ENCODE data around the gene POU5F1. TPM values are rescaled to one million over a fixed set of nuclear protein-coding genes. Genes with fewer than 3 reads are reported as not detected.

POU5F1 gene
- total RNA-seq, 1 donor from 2014 or later = not detected

GRCh38 chr6:31140643-31141042, 29.8 kb downstream of the POU5F1 start:
- TF ChIP-seq, protein P1, sequence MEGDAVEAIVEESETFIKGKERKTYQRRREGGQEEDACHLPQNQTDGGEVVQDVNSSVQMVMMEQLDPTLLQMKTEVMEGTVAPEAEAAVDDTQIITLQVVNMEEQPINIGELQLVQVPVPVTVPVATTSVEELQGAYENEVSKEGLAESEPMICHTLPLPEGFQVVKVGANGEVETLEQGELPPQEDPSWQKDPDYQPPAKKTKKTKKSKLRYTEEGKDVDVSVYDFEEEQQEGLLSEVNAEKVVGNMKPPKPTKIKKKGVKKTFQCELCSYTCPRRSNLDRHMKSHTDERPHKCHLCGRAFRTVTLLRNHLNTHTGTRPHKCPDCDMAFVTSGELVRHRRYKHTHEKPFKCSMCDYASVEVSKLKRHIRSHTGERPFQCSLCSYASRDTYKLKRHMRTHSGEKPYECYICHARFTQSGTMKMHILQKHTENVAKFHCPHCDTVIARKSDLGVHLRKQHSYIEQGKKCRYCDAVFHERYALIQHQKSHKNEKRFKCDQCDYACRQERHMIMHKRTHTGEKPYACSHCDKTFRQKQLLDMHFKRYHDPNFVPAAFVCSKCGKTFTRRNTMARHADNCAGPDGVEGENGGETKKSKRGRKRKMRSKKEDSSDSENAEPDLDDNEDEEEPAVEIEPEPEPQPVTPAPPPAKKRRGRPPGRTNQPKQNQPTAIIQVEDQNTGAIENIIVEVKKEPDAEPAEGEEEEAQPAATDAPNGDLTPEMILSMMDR (conservative IDR thresholded peaks at IDR 0.05) = no peak
- no peak for DNase-seq (ENCODE audit: low read depth, low spot score)
- H3K27me3 Mint-ChIP-seq (ENCODE audit: low read depth) = no peaks in the 10 kb centered on the region
- no peak overlapping the region for H3K27ac Mint-ChIP-seq (ENCODE audit: unreplicated experiment)
- peaks cover 4% of the 10 kb centered on the region for H3K9me3 Mint-ChIP-seq
- no peaks in the 10 kb centered on the region for H3K36me3 Mint-ChIP-seq (ENCODE audit: low read depth)
- H3K4me3 Mint-ChIP-seq = no peak overlapping the region
- peaks cover 25% of the 10 kb centered on the region for H3K4me1 Mint-ChIP-seq

GRCh38 chr6:31139599-31139998, 30.9 kb downstream of the POU5F1 start:
- H3K36me3 Mint-ChIP-seq (ENCODE audit: low read depth) = no peaks in the 10 kb centered on the region
- no peaks in the 10 kb centered on the region for H3K27me3 Mint-ChIP-seq (ENCODE audit: low read depth)
- H3K4me1 Mint-ChIP-seq = peaks cover 25% of the 10 kb centered on the region
- H3K9me3 Mint-ChIP-seq = peaks cover 4% of the 10 kb centered on the region
- TF ChIP-seq, protein P1 (conservative IDR thresholded peaks at IDR 0.05) = no peak
- no peak for DNase-seq (ENCODE audit: low read depth, low spot score)
- no peak overlapping the region for H3K4me3 Mint-ChIP-seq
- H3K27ac Mint-ChIP-seq (ENCODE audit: unreplicated experiment) = peak overlapping the region; percentile 82

DNA sequence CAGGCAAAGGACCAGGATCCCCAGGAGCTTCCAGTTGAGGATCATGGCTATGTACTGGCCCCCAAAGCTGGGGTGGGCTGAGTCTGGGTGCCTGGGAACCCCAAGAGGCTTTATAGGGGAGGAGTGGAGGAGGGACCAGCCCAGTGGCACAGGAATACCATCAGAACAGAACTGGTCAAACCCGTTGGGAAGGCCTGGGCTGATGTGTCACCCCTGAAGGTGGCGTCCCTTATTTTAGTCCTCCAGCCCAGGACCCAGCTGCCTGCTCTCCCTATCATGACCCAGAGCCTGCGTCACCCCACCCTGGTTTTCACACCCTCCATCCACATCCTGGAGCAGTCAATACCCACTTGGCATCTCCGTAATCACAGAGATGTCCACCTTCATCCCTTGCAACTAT, 31.5 kb downstream of the POU5F1 start, which contains the start of gene PSORS1C2:
Gene PSORS1C2 (minus strand): TSS at position 85 of the 400 bp plus-strand sequence. CDS start 40 bp downstream, at position 45.
- Mint-ChIP-seq H3K9me3 (peaks cover 4% of the 10 kb centered on the region), H3K4me1 (peaks cover 25% of the 10 kb centered on the region), H3K27me3 (ENCODE audit: low read depth) (no peaks in the 10 kb centered on the region), H3K4me3 (no peak within 1 kb of the TSS), H3K27ac (ENCODE audit: unreplicated experiment) (peak within 1 kb of the TSS; percentile 82), H3K36me3 (ENCODE audit: low read depth) (no peaks in the 10 kb centered on the region)
- TF ChIP-seq, protein P1 (conservative IDR thresholded peaks at IDR 0.05) = no peak
- DNase-seq (ENCODE audit: low read depth, low spot score) = no peak

DNA sequence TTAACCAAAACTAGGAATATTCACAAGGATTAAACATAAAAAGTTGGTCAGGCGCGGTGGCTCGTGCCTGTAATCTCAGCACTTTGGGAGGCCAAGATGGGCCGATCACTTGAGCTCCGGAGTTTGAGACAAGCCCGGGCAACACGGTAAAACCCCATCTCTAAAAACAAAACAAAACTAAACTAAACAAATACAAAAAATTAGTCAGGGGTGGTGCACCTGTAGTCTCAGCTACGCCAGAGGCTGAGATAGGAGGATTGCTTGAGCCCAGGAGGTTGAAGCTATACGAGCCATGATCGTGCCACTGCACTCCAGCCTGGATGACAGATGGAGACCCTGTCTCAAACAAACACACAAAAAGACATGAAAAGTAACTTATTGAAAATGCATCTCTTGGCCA, 34.8 kb downstream of the POU5F1 start:
- Mint-ChIP-seq H3K4me3 (no peak overlapping the region), H3K27ac (ENCODE audit: unreplicated experiment) (peak overlapping the region; percentile 19), H3K27me3 (ENCODE audit: low read depth) (no peaks in the 10 kb centered on the region), H3K36me3 (ENCODE audit: low read depth) (no peaks in the 10 kb centered on the region), H3K9me3 (peaks cover 4% of the 10 kb centered on the region), H3K4me1 (peaks cover 11% of the 10 kb centered on the region)
- no peak for DNase-seq (ENCODE audit: low read depth, low spot score)
- TF ChIP-seq, protein P1 (conservative IDR thresholded peaks at IDR 0.05) = no peak

- Mint-ChIP-seq H3K36me3 (ENCODE audit: low read depth) (no peaks in the 10 kb centered on the region), H3K27me3 (ENCODE audit: low read depth) (peaks cover 17% of the 10 kb centered on the region), H3K9me3 (peaks cover 4% of the 10 kb centered on the region), H3K27ac (ENCODE audit: unreplicated experiment) (no peak overlapping the region), H3K4me1 (peaks cover 10% of the 10 kb centered on the region), H3K4me3 (no peak overlapping the region)
- no peak for DNase-seq (ENCODE audit: low read depth, low spot score)
- TF ChIP-seq, protein P1 (conservative IDR thresholded peaks at IDR 0.05) = no peak
Measured at GRCh38 chr6:31132806-31133205, 37.7 kb downstream of the POU5F1 start.

Data from neural crest cell (in vitro differentiated cells).